Testis (tissue), 2 donors: ENCODE results near the gene ELF5.

Experiments used
- CTCF ChIP-seq, 3 experiments: fragments of 450-650 bp in 2 of 3; fragments of 200-600 bp in 1 of 3; sonication (generic) in 1 of 3; IDR thresholded peaks; one replicate each; pipeline ENCODE4 v1.5.1; 2016 to 2019; ENCODE audit warnings: antibody characterized with exemption in 3 of 3, mild to moderate bottlenecking in 2 of 3, moderate library complexity in 1 of 3
- POLR2A ChIP-seq: fragments of 450-650 bp; IDR thresholded peaks from one replicate; pipeline ENCODE4 v1.6.1; 2017; ENCODE audit warnings: antibody characterized with exemption, mild to moderate bottlenecking, moderate library complexity

- TF ChIP-seq CTCF (IDR thresholded peaks at IDR 0.05) = no peak
- no peak for TF ChIP-seq POLR2A
Measured at GRCh38 chr11:34431979-34432378, 81.6 kb downstream of the ELF5 start.
